Uterus (tissue), 4 donors: ENCODE results near the gene MYH7. TPM values are rescaled to one million over a fixed set of nuclear protein-coding genes. Genes with fewer than 3 reads are reported as not detected.

Source experiments
- DNase-seq, 2 donors: peaks; one replicate each; pipeline ENCODE4 v3.0.0-alpha.2; 2019 to 2020
- H3K27ac ChIP-seq, 2 donors: fragments of 200-600 bp; sonication (generic); 1 replicate in 1 of 2; 2 replicates in 1 of 2; pipeline ENCODE4 v1.5.1; 2016 to 2018
- H3K27me3 ChIP-seq, 2 donors: fragments of 200-600 bp; sonication (generic); one replicate each; pipeline ENCODE4 v1.5.1; 2018 to 2019; ENCODE audit warnings: control low read depth in 1 of 2
- H3K36me3 ChIP-seq, 2 donors: fragments of 200-600 bp; sonication (generic); one replicate each; pipeline ENCODE4 v1.5.1; 2019; ENCODE audit warnings: control low read depth in 1 of 2
- H3K4me1 ChIP-seq, 2 donors: fragments of 200-600 bp; sonication (generic); one replicate each; pipeline ENCODE4 v1.5.1; 2018 to 2019; ENCODE audit warnings: control low read depth in 1 of 2
- H3K4me3 ChIP-seq, 2 donors: fragments of 200-600 bp; sonication (generic); 1 replicate in 1 of 2; 2 replicates in 1 of 2; pipeline ENCODE4 v1.5.1; 2018 to 2019; ENCODE audit warnings: mild to moderate bottlenecking in 1 of 2
- H3K9me3 ChIP-seq, 2 donors: fragments of 200-600 bp; sonication (generic); one replicate each; pipeline ENCODE4 v1.5.1; 2019; ENCODE audit warnings: control low read depth in 1 of 2
- POLR2A ChIP-seq, 2 donors: fragments of 450-650 bp; IDR thresholded peaks; one replicate each; pipeline ENCODE4 v1.6.1; 2016; ENCODE audit warnings: antibody characterized with exemption in 2 of 2, mild to moderate bottlenecking in 1 of 2, moderate library complexity in 1 of 2
- intact Hi-C: fragments of 100-400 bp; cut with DNase I; formaldehyde crosslinking; loops from one replicate; pipeline ENCODE4 v1.15.1; 2023; ENCODE audit warnings: low total_unique reads
- total RNA-seq, 4 donors: library from RNA; depleted of rRNA in 3 of 4; stranded (reverse); fragments of >200 nt in 3 of 4; gene quantifications; one replicate each; pipeline versions ENCODE4 v1.1.0 to v1.2.4, GENCODE V29; 2014 to 2023
- TF ChIP-seq, protein P1 (sequence below), 4 experiments: fragments of 200-600 bp in 2 of 4; fragments of 450-650 bp in 2 of 4; sonication (generic) in 2 of 4; IDR thresholded peaks; one replicate each; pipeline ENCODE4 v1.5.1; 2016 to 2019; ENCODE audit warnings: antibody characterized with exemption in 4 of 4, mild to moderate bottlenecking in 2 of 4, moderate library complexity in 1 of 4
- donor health status: DM: yes; HTN: yes; CAD: no.

Gene MYH7
- total RNA-seq, 4 donors from 2014 or later = 1.6 TPM; not detected in 3

DNA sequence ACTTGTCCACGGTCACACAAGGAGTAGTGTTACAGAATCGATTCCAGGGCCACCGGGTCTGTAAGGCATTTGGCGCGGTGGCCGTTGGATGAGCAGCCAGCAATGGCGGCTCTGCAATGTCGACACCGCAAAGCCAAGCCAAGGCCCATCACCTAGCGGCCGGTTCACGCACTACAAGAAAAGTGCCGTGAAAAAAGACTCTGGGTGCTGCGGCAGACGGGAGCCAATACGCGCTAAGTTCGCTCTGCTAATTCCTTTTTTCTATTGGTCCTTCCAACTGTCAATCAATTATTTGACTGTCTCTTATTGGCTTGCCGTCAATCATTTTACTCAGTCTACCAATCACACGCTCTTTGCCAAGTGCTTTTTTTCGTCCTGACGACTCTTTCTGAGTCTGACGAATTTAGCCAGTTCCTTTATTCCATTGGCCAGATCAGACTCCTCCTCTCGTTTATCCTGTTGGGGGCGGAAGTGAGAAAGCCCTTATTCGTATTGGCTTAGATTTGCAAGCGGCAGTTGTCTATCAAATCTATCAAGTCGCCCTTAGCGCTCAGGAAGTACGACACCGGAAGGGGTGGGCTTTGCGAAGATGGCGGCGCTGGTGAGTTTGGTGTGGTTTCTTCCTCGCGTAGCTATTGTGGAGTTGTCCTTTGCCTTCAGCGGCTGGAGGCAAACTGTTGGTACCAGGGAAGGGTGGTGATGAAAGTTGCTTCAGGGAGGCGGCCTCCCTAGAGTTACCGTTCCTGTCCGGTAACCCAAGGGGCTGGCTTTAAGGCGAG, 33.9 kb upstream of the MYH7 start, which contains the start of gene NGDN:
Gene NGDN, plus strand, starts transcription at position 577 of the 779 bp plus-strand sequence. Its CDS starts 13 bp downstream, at position 590.
- H3K4me3 ChIP-seq = peak within 1 kb of the TSS; percentile 77 to 93
- no peaks in the 10 kb centered on the region for H3K36me3 ChIP-seq
- no peaks in the 10 kb centered on the region for H3K27me3 ChIP-seq
- peak within 1 kb of the TSS; percentile 75 to 88 for H3K27ac ChIP-seq
- peaks cover 0 to 4% of the 10 kb centered on the region in 2 donors for H3K4me1 ChIP-seq
- no peaks in the 10 kb centered on the region for H3K9me3 ChIP-seq
- TF ChIP-seq, protein P1, sequence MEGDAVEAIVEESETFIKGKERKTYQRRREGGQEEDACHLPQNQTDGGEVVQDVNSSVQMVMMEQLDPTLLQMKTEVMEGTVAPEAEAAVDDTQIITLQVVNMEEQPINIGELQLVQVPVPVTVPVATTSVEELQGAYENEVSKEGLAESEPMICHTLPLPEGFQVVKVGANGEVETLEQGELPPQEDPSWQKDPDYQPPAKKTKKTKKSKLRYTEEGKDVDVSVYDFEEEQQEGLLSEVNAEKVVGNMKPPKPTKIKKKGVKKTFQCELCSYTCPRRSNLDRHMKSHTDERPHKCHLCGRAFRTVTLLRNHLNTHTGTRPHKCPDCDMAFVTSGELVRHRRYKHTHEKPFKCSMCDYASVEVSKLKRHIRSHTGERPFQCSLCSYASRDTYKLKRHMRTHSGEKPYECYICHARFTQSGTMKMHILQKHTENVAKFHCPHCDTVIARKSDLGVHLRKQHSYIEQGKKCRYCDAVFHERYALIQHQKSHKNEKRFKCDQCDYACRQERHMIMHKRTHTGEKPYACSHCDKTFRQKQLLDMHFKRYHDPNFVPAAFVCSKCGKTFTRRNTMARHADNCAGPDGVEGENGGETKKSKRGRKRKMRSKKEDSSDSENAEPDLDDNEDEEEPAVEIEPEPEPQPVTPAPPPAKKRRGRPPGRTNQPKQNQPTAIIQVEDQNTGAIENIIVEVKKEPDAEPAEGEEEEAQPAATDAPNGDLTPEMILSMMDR (IDR thresholded peaks at IDR 0.05) = peak; percentile 70 to 91 (median 82)
- peak in 1 of 2 donors; percentile 58 for TF ChIP-seq POLR2A (IDR thresholded peaks at IDR 0.05)
- peak; percentile 96 to 97 for DNase-seq
- intact Hi-C loops = no loop called here

DNA sequence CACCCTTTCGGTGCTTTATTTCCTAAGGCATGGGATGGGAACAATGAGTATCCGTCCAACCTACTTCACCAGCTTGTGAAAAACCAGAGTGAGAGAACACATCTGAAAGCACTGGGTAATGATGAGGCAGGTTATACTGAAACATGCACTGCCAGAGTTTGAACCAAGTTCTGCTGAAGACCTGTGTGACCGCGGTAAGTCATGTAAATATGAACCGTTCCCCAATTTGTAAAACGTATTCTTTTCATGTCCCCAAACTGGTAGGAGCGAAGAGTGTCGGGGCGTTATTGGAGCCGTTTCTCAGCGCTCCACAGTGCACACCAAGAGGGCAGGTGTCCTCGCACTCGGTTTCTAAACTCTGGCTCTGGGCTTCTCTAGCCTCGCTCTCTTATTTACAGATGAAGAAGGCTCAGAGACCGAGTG, 33.3 kb upstream of the MYH7 start:
- no peak for TF ChIP-seq POLR2A (IDR thresholded peaks at IDR 0.05)
- TF ChIP-seq, protein P1 (IDR thresholded peaks at IDR 0.05) = no peak
- no peaks in the 10 kb centered on the region for H3K27me3 ChIP-seq
- H3K9me3 ChIP-seq = no peaks in the 10 kb centered on the region
- no peaks in the 10 kb centered on the region for H3K36me3 ChIP-seq
- H3K4me3 ChIP-seq = peak overlapping the region; percentile 77 to 93
- H3K27ac ChIP-seq = peak overlapping the region; percentile 75 to 88
- intact Hi-C loops = no loop called here
- H3K4me1 ChIP-seq = peaks cover 0 to 4% of the 10 kb centered on the region in 2 donors
- DNase-seq = no peak

DNA sequence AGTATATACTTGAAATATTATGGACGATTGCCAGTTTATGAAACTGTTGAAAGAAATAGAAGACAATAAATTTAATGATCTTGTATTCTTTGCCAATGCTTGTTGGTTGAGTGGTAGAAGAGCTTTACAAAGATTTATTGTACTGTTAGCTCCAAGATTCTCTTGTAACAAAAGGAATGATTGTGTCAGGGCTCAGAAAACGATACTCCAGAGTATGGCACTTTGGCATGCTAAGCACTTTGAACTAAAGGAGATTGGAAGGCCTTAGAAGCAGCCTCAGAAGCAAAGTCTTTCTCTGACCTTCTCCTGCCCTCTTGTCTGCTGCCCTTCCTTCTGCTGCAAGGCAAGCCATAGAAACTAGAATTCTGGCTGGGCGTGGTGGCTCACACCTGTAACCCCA, 29.8 kb upstream of the MYH7 start:
- intact Hi-C loops = no loop called here
- Histone ChIP-seq H3K4me1 (peaks cover 0 to 1% of the 10 kb centered on the region in 2 donors), H3K9me3 (no peaks in the 10 kb centered on the region), H3K27me3 (no peaks in the 10 kb centered on the region), H3K4me3 (no peak overlapping the region), H3K36me3 (no peaks in the 10 kb centered on the region), H3K27ac (no peak overlapping the region)
- no peak for DNase-seq
- TF ChIP-seq POLR2A (IDR thresholded peaks at IDR 0.05) = no peak
- TF ChIP-seq, protein P1 (IDR thresholded peaks at IDR 0.05) = no peak

DNA sequence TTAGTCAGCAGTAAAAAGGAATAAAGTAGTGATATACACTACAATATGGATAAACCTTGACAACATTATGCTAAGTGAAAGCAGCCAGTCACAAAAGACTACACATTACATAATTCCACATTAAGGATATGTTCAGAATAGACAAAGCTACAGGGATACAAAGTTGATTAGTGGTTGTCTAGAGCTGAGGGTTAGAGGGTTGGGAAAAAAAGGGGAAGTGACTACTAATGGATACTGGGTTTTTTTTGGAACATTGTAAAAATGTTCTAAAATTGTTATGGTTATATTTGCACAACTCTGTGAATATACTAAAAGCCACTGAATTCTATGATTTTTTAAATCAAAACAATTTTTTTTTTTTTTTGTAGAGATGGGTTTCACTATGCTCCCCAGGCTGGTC, 29.2 kb upstream of the MYH7 start:
- Histone ChIP-seq H3K4me1 (no peaks in the 10 kb centered on the region), H3K4me3 (no peak overlapping the region), H3K9me3 (no peaks in the 10 kb centered on the region), H3K36me3 (no peaks in the 10 kb centered on the region), H3K27me3 (no peaks in the 10 kb centered on the region), H3K27ac (no peak overlapping the region)
- DNase-seq = no peak
- intact Hi-C loops = no loop called here
- TF ChIP-seq, protein P1 (IDR thresholded peaks at IDR 0.05) = no peak
- TF ChIP-seq POLR2A (IDR thresholded peaks at IDR 0.05) = no peak

DNA sequence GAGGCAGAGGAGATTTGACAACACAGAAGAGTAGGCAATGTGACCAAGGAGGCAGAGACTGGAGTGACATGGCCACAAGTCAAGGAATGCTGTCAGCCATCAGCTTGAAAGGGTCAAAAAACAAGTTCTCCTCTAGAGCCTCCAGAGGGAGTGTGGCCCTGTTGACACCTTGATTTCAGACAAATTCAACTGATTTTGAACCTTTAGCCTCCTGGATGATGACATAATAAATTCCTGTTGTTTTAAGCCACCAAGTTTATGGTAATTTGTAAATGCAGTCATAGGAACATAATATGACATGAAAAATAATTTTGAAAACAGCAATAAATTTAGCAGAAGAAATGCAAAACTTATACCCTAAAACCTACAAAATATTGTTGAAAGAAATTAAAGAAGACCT, 25.5 kb upstream of the MYH7 start:
- no peak for TF ChIP-seq POLR2A (IDR thresholded peaks at IDR 0.05)
- TF ChIP-seq, protein P1 (IDR thresholded peaks at IDR 0.05) = no peak
- Histone ChIP-seq H3K27ac (no peak overlapping the region), H3K4me3 (no peak overlapping the region), H3K9me3 (no peaks in the 10 kb centered on the region), H3K36me3 (no peaks in the 10 kb centered on the region), H3K4me1 (no peaks in the 10 kb centered on the region), H3K27me3 (no peaks in the 10 kb centered on the region)
- no peak for DNase-seq
- intact Hi-C loops = no loop called here
